Activated naive CD4-positive, alpha-beta T cell treated with anti-CD3 and anti-CD28 coated beads, Interleukin-2, amount 10 ng/mL, durations not matched to agents 7 days and 5 days (primary cell): ENCODE measurements around the gene ANP32D.
"Not testable (repeated sequence)": the region's sequence is repeated elsewhere in the genome, so short reads cannot be mapped to it uniquely, and the experiment has no call there.

Experiments
- CTCF ChIA-PET: fragments of 350-600 bp; sonication (Branson Sonifier 250); formaldehyde crosslinking; loops from one replicate; lab custom pipeline; 2021; ENCODE audit warnings: antibody characterized with exemption; lab: Charles Lee
- DNase-seq: peaks from one replicate; pipeline ENCODE4 v3.0.0-alpha.2; 2020
- H3K27ac Mint-ChIP-seq: one replicate; pipeline ENCODE4 v1.8.0; 2021; ENCODE audit warnings: mild to moderate bottlenecking, moderate library complexity, mixed read lengths
- H3K27me3 Mint-ChIP-seq: one replicate; pipeline ENCODE4 v1.8.0; 2021; ENCODE audit warnings: mild to moderate bottlenecking, mixed read lengths
- H3K36me3 Mint-ChIP-seq: one replicate; pipeline ENCODE4 v1.8.0; 2021; ENCODE audit warnings: mixed read lengths
- H3K4me1 Mint-ChIP-seq: one replicate; pipeline ENCODE4 v1.8.0; 2021; ENCODE audit warnings: mixed read lengths
- H3K4me3 Mint-ChIP-seq: one replicate; pipeline ENCODE4 v1.8.0; 2021; ENCODE audit warnings: mild to moderate bottlenecking, moderate library complexity, mixed read lengths
- H3K9me3 Mint-ChIP-seq: one replicate; pipeline ENCODE4 v1.8.0; 2021; ENCODE audit warnings: mixed read lengths

ANP32D gene

DNA sequence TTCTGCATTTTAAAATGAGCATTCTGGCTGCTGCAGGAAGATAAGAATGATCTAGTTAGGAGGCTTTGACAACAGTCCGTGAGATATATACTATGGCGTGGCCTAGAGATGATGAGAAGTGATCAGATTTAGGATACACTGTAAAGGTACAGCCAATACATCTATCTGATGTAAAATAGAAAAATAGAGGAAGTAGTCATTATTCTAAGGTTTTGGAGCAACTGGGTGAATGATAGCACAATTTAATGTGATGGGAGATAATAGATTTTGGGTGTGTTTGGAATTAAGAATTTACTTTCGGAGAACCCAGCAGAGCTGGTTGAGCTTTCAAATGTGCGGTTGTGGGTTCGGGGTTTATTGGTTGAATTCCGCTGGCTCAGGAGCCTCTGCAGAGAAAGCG is at the start of gene ANP32D:
TSS of gene ANP32D (plus strand) at position 301 of the 400 bp plus-strand sequence. CDS start 106 bp downstream, outside the sequence.
- no peak within 1 kb of the TSS for H3K4me3 Mint-ChIP-seq
- no peaks in the 10 kb centered on the region for H3K36me3 Mint-ChIP-seq
- no peak within 1 kb of the TSS for H3K27ac Mint-ChIP-seq
- no peaks in the 10 kb centered on the region for H3K4me1 Mint-ChIP-seq
- H3K9me3 Mint-ChIP-seq: peaks cover 24% of the 10 kb centered on the region
- DNase-seq: no peak
- H3K27me3 Mint-ChIP-seq: peaks cover 5% of the 10 kb centered on the region
- CTCF ChIA-PET: no interaction called here

DNA sequence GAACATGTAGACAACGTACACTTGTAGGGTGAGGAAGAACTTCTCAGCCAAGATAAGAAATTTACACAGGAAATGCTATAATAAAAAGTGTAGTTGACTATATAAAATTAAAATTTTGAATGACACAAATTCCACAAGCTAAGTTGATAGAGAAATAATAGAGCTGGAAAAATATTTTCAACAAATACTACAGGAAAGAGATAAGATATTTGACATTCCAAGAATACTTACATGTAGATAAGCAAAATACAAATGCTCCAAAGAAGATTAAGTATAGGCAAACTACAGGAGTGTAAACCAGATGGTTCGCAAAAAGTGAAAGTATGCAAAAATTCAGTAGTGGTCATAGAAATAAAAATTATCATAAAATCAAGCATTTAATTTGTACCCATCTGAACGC is 49.2 kb upstream of the ANP32D start:
- Mint-ChIP-seq H3K27ac (no peak overlapping the region), H3K27me3 (no peaks in the 10 kb centered on the region), H3K4me1 (peaks cover 6% of the 10 kb centered on the region), H3K4me3 (no peak overlapping the region), H3K9me3 (peaks cover 10% of the 10 kb centered on the region), H3K36me3 (peaks cover 2% of the 10 kb centered on the region)
- no peak for DNase-seq
- CTCF ChIA-PET: no interaction called here

DNA sequence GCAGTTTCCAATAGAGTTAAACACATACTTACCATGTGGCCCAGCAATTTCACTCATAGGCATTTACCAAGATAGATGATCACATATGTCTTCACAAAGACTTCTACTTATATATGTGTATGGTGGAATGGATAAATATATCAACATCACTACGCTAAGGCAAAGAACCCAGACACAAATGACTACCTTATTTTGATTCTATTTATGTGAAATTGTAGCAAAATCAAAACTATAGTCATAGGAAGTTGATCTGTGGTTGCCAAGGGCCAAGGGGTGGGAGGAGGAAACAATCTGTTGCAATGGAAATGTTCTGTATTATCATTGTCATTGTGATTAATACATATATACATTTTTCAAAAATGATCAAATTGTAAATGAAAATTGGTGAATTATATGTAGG is 47.7 kb upstream of the ANP32D start:
- H3K4me1 Mint-ChIP-seq: peaks cover 10% of the 10 kb centered on the region
- H3K4me3 Mint-ChIP-seq: no peak overlapping the region
- no peak overlapping the region for H3K27ac Mint-ChIP-seq
- CTCF ChIA-PET: interaction anchor here (0.6 kb wide), 1 partner anchor 1185 kb away, joined by 4 read pairs; no protein-coding TSS in a partner anchor
- peaks cover 2% of the 10 kb centered on the region for H3K36me3 Mint-ChIP-seq
- H3K27me3 Mint-ChIP-seq: no peaks in the 10 kb centered on the region
- no peak for DNase-seq
- H3K9me3 Mint-ChIP-seq: peaks cover 16% of the 10 kb centered on the region

GRCh38 chr12:48434016-48434415 is 38.3 kb upstream of the ANP32D start:
- H3K4me1 Mint-ChIP-seq, H3K36me3 Mint-ChIP-seq, DNase-seq, H3K27ac Mint-ChIP-seq, CTCF ChIA-PET, H3K9me3 Mint-ChIP-seq, H3K4me3 Mint-ChIP-seq: not testable (repeated sequence)
- H3K27me3 Mint-ChIP-seq: peaks cover 13% of the 10 kb centered on the region

- Mint-ChIP-seq H3K36me3 (no peaks in the 10 kb centered on the region), H3K4me3 (no peak overlapping the region), H3K27ac (no peak overlapping the region), H3K4me1 (peaks cover 5% of the 10 kb centered on the region), H3K27me3 (no peaks in the 10 kb centered on the region), H3K9me3 (no peaks in the 10 kb centered on the region)
- CTCF ChIA-PET: no interaction called here
- no peak for DNase-seq
Observed at GRCh38 chr12:48441069-48441468, 31.3 kb upstream of the ANP32D start.

DNA sequence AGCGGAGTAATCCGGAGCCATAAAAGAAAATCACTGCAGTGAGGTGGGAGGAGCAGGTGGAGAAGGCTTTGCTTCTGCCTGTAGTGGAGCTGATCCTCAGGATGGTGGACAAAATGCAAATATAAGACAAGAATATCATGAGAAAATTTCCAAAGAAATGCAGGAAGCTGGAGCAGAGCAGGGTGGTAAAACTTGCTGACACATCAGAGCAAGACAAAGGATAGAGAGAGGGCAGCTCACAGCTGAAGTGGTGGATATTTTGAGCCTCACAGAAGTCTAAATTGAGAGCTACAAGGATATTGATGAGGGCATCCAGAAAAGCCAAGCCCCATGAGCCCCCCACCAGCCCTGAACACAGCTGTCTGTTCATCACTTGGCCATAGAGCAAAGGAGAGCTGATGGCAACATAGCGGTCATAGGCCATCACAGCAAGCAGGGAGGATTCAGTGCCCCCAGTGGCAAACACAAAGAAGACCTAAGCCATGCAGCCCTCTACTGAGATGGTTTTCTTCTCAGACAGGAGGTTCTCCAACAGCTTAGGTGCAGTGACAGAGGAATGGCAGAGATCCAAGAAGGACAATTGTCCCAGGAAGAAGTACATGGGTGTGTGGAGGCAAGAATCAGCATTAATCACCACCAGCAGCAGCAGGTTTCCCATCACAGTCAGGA is 30.0 kb upstream of the ANP32D start:
- no peak overlapping the region for H3K27ac Mint-ChIP-seq
- no peaks in the 10 kb centered on the region for H3K36me3 Mint-ChIP-seq
- H3K27me3 Mint-ChIP-seq: no peaks in the 10 kb centered on the region
- no peak for DNase-seq
- CTCF ChIA-PET: interaction anchor here (0.9 kb wide), 1 partner anchor 16 kb away, joined by 3 read pairs; no protein-coding TSS in a partner anchor
- peaks cover 8% of the 10 kb centered on the region for H3K4me1 Mint-ChIP-seq
- H3K9me3 Mint-ChIP-seq: no peaks in the 10 kb centered on the region
- H3K4me3 Mint-ChIP-seq: no peak overlapping the region

DNA sequence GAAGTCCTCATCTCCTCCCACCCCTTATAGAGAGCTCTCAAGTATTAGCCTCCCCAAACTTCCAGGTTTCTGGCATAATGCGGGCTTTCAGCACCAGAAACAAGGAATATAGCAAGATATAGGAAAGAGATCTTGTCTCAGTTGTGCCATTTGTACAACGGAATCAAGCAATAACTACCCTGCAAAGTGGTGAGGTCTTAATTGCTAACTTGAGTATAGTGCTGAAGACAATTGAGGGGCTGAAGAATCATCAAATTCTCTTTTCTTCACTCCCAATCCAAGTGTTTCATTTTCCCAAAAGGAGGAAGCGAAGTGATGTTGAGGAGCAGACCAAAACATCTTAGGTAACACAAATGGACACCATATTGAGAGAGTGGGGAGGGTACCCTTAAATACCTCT is 26.8 kb upstream of the ANP32D start:
- H3K36me3 Mint-ChIP-seq: no peaks in the 10 kb centered on the region
- no peaks in the 10 kb centered on the region for H3K27me3 Mint-ChIP-seq
- CTCF ChIA-PET: no interaction called here
- DNase-seq: no peak
- peaks cover 8% of the 10 kb centered on the region for H3K4me1 Mint-ChIP-seq
- no peak overlapping the region for H3K27ac Mint-ChIP-seq
- H3K9me3 Mint-ChIP-seq: peaks cover 6% of the 10 kb centered on the region
- no peak overlapping the region for H3K4me3 Mint-ChIP-seq

GRCh38 chr12:48446161-48446776 is 26.1 kb upstream of the ANP32D start:
- peaks cover 8% of the 10 kb centered on the region for H3K4me1 Mint-ChIP-seq
- H3K9me3 Mint-ChIP-seq: peaks cover 6% of the 10 kb centered on the region
- H3K4me3 Mint-ChIP-seq: no peak overlapping the region
- H3K36me3 Mint-ChIP-seq: no peaks in the 10 kb centered on the region
- no peak overlapping the region for H3K27ac Mint-ChIP-seq
- no peak for DNase-seq
- H3K27me3 Mint-ChIP-seq: peaks cover under 1% of the 10 kb centered on the region
- CTCF ChIA-PET: no interaction called here

DNA sequence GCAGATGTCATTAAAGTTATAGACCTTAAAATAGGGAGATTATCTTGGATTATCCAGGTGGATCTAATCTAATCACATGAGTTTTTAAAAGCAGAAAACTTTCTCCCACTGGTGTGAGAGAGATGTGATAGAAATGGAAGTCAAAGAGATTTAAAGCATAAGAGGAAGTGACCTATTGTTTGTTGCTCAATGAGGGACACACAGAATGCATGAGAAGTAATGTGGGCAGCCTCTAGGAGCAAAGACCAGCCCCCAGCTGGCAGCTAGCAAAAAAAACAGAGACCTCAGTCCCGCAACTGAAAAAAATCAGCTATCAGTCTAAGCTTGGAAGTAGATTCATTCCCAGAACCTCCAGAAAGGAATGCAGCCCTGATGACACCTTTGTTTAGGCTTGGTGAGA is 24.6 kb upstream of the ANP32D start:
- Mint-ChIP-seq H3K4me1 (peaks cover 8% of the 10 kb centered on the region), H3K36me3 (no peaks in the 10 kb centered on the region), H3K4me3 (no peak overlapping the region), H3K27me3 (peaks cover 11% of the 10 kb centered on the region), H3K9me3 (peaks cover 6% of the 10 kb centered on the region), H3K27ac (no peak overlapping the region)
- CTCF ChIA-PET: no interaction called here
- DNase-seq: no peak

- H3K27ac Mint-ChIP-seq: no peak overlapping the region
- peaks cover 6% of the 10 kb centered on the region for H3K9me3 Mint-ChIP-seq
- peaks cover 11% of the 10 kb centered on the region for H3K27me3 Mint-ChIP-seq
- no peaks in the 10 kb centered on the region for H3K4me1 Mint-ChIP-seq
- H3K4me3 Mint-ChIP-seq: no peak overlapping the region
- CTCF ChIA-PET: no interaction called here
- no peaks in the 10 kb centered on the region for H3K36me3 Mint-ChIP-seq
- DNase-seq: no peak
Observed at GRCh38 chr12:48451372-48451771, 21.0 kb upstream of the ANP32D start.

GRCh38 chr12:48452961-48453360 is 19.4 kb upstream of the ANP32D start:
- not testable (repeated sequence) for H3K36me3 Mint-ChIP-seq
- peaks cover 11% of the 10 kb centered on the region for H3K27me3 Mint-ChIP-seq

GRCh38 chr12:48454667-48455066 is 17.7 kb upstream of the ANP32D start:
- no peak overlapping the region for H3K27ac Mint-ChIP-seq
- H3K4me1 Mint-ChIP-seq: no peaks in the 10 kb centered on the region
- peaks cover 11% of the 10 kb centered on the region for H3K27me3 Mint-ChIP-seq
- H3K9me3 Mint-ChIP-seq: peaks cover 6% of the 10 kb centered on the region
- no peaks in the 10 kb centered on the region for H3K36me3 Mint-ChIP-seq
- DNase-seq: no peak
- CTCF ChIA-PET: no interaction called here
- H3K4me3 Mint-ChIP-seq: no peak overlapping the region

More at GRCh38 chr12:48452961-48453360, 19.4 kb upstream of the ANP32D start:
- CTCF ChIA-PET, H3K27ac Mint-ChIP-seq, H3K9me3 Mint-ChIP-seq, H3K4me3 Mint-ChIP-seq, DNase-seq, H3K4me1 Mint-ChIP-seq: not testable (repeated sequence)

DNA sequence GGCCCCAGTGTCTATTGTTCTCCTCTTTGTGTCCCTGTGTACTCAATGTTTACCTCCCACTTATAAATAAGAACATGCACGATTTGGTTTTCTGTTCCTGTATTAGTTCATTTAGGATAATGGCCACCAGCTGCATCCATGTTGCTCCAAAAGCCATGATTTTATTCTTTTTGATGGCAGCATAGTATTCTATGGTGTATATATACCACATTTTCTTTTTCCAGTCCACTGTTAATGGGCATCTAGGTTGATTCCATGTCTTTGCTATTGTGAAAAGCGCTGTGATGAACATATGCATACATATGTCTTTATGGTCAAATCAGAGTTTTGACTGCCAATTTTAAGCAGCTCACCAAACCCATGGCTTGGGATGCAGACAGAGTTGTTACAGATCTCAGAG is 17.2 kb upstream of the ANP32D start:
- Mint-ChIP-seq H3K4me1 (no peaks in the 10 kb centered on the region), H3K27me3 (peaks cover 11% of the 10 kb centered on the region), H3K36me3 (no peaks in the 10 kb centered on the region), H3K27ac (no peak overlapping the region), H3K4me3 (no peak overlapping the region), H3K9me3 (peaks cover 2% of the 10 kb centered on the region)
- CTCF ChIA-PET: no interaction called here
- DNase-seq: no peak

DNA sequence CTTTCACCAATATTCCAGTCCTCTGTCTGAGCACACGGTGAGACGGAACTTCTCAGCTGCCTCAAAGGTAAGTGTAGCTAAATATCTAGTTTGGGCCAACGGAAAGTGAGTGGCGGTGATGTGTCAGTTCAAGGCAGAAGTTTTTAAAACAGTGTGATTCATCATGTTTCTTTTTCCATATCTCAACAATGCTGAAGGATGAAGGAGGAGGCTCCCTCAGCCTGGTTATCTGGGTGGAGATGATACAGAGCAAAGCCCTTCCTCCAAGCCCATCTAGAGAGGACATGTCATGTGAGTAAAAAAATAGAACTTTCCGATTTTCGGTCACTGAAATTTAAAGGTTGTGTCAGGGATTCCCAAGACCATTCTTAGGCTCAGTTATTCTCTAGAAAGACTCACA is 13.1 kb upstream of the ANP32D start:
- Mint-ChIP-seq H3K9me3 (no peaks in the 10 kb centered on the region), H3K27me3 (peaks cover 4% of the 10 kb centered on the region), H3K4me1 (no peaks in the 10 kb centered on the region), H3K27ac (no peak overlapping the region), H3K36me3 (no peaks in the 10 kb centered on the region), H3K4me3 (no peak overlapping the region)
- DNase-seq: no peak
- CTCF ChIA-PET: no interaction called here

DNA sequence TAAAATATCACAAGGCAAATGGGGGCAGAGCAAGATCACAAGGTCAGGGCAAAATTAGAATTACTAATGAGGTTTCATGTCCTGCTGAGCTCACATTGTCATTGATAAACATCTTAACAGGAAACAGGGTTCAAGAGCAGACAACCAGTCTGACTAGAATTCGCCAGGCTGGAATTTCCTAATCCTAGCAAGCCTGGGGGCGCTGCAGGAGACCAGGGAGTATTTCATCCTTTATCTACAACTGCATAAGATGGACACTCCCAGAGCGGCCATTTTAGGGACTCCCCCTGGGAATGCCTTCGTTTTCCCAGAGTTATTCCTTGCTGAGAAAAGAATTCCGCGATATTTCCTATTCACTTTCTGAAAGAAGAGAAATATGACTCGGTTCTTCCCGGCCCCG is 3.3 kb upstream of the ANP32D start:
- H3K4me1 Mint-ChIP-seq, DNase-seq, CTCF ChIA-PET, H3K36me3 Mint-ChIP-seq, H3K4me3 Mint-ChIP-seq, H3K27ac Mint-ChIP-seq, H3K27me3 Mint-ChIP-seq: not testable (repeated sequence)
- peaks cover 21% of the 10 kb centered on the region for H3K9me3 Mint-ChIP-seq
